Activated CD8-positive, alpha-beta T cell treated with anti-CD3 and anti-CD28 coated beads for 36 hours (primary cell): ENCODE results near the gene TBC1D23. TPM values are rescaled to one million over a fixed set of nuclear protein-coding genes. Genes with fewer than 3 reads are reported as not detected.

Experiments used
- ATAC-seq: fragments of 200-7000 bp; cut with Tn5 transposase; one replicate; pipeline ENCODE4 v1.10.0; 2021; ENCODE audit warnings: mild to moderate bottlenecking, moderate library complexity
- CTCF ChIA-PET: fragments of 350-600 bp; sonication (Branson Sonifier 250); formaldehyde crosslinking; loops from one replicate; lab custom pipeline; 2021; ENCODE audit warnings: antibody characterized with exemption; lab: Charles Lee
- POLR2A ChIA-PET: fragments of 350-600 bp; sonication (Branson Sonifier 250); formaldehyde crosslinking; loops from one replicate; lab custom pipeline; 2021; ENCODE audit warnings: antibody characterized with exemption; lab: Charles Lee
- DNase-seq: peaks from one replicate; pipeline ENCODE4 v3.0.0-alpha.2; 2020
- H3K27ac Mint-ChIP-seq: one replicate; pipeline ENCODE4 v1.8.0; 2021; ENCODE audit warnings: mild to moderate bottlenecking, mixed read lengths
- H3K27me3 Mint-ChIP-seq: one replicate; pipeline ENCODE4 v1.8.0; 2021; ENCODE audit warnings: mixed read lengths
- H3K36me3 Mint-ChIP-seq: one replicate; pipeline ENCODE4 v1.8.0; 2021; ENCODE audit warnings: low read depth, mixed read lengths
- H3K4me1 Mint-ChIP-seq: one replicate; pipeline ENCODE4 v1.8.0; 2021; ENCODE audit warnings: low read depth, mixed read lengths
- H3K4me3 Mint-ChIP-seq: one replicate; pipeline ENCODE4 v1.8.0; 2021; ENCODE audit warnings: mild to moderate bottlenecking, moderate library complexity, mixed read lengths
- H3K9me3 Mint-ChIP-seq: one replicate; pipeline ENCODE4 v1.8.0; 2021; ENCODE audit warnings: mixed read lengths
- CTCF ChIP-seq: fragments of 200-600 bp; IDR thresholded peaks from one replicate; pipeline ENCODE4 v1.8.0; 2022; ENCODE audit warnings: antibody characterized with exemption, mild to moderate bottlenecking
- intact Hi-C: fragments of 100-400 bp; cut with micrococcal nuclease; formaldehyde crosslinking; loops from one replicate; pipeline ENCODE4 v1.10.0; 2022
- total RNA-seq, 2 experiments: library from RNA; stranded (reverse); gene quantifications; one replicate each; pipeline ENCODE4 v1.2.3, GENCODE V29; 2021

TBC1D23 gene
- total RNA-seq, 2 experiments from 2014 or later = 14.4 to 20.5 TPM

- POLR2A ChIA-PET = no interaction called here
- H3K36me3 Mint-ChIP-seq = peaks cover 53% of the 10 kb centered on the region
These were observed 105.6 kb downstream of the TBC1D23 start for GRCh38 chr3:100366424-100366823.

GRCh38 chr3:100368441-100368840, 107.6 kb downstream of the TBC1D23 start:
- Mint-ChIP-seq H3K27ac (no peak overlapping the region), H3K4me1 (no peaks in the 10 kb centered on the region), H3K27me3 (no peaks in the 10 kb centered on the region), H3K36me3 (peaks cover 38% of the 10 kb centered on the region), H3K4me3 (no peak overlapping the region), H3K9me3 (no peaks in the 10 kb centered on the region)
- POLR2A ChIA-PET = no interaction called here
- ATAC-seq = no peak
- intact Hi-C loops = no loop called here
- no peak for DNase-seq
- CTCF ChIA-PET = interaction anchor here (0.9 kb wide), 1 partner anchor 257 kb away, joined by 3 read pairs; no protein-coding TSS in a partner anchor
- no peak for TF ChIP-seq CTCF

More at GRCh38 chr3:100366424-100366823, 105.6 kb downstream of the TBC1D23 start:
- intact Hi-C loops = no loop called here
- Mint-ChIP-seq H3K27ac (no peak overlapping the region), H3K9me3 (no peaks in the 10 kb centered on the region), H3K4me3 (no peak overlapping the region), H3K4me1 (no peaks in the 10 kb centered on the region), H3K27me3 (no peaks in the 10 kb centered on the region)
- CTCF ChIA-PET = no interaction called here
- DNase-seq (no peak), ATAC-seq (no peak)
- no peak for TF ChIP-seq CTCF

GRCh38 chr3:100370756-100371155, 110.0 kb downstream of the TBC1D23 start:
- DNase-seq = no peak
- POLR2A ChIA-PET = no interaction called here
- no peaks in the 10 kb centered on the region for H3K27me3 Mint-ChIP-seq
- no peaks in the 10 kb centered on the region for H3K9me3 Mint-ChIP-seq
- H3K4me1 Mint-ChIP-seq = no peaks in the 10 kb centered on the region
- TF ChIP-seq CTCF = no peak
- ATAC-seq = no peak
- peaks cover 19% of the 10 kb centered on the region for H3K36me3 Mint-ChIP-seq
- H3K4me3 Mint-ChIP-seq = no peak overlapping the region
- H3K27ac Mint-ChIP-seq = no peak overlapping the region
- intact Hi-C loops = no loop called here
- CTCF ChIA-PET = no interaction called here

- TF ChIP-seq CTCF = no peak
- Mint-ChIP-seq H3K36me3 (peaks cover 20% of the 10 kb centered on the region), H3K4me3 (no peak overlapping the region), H3K27ac (no peak overlapping the region), H3K9me3 (no peaks in the 10 kb centered on the region), H3K27me3 (no peaks in the 10 kb centered on the region), H3K4me1 (peaks cover 1% of the 10 kb centered on the region)
- POLR2A ChIA-PET = interaction anchor here (0.5 to 2.1 kb wide), 2 partner anchors 27 to 1108 kb away, joined by 3 to 5 read pairs; partner anchors contain the start of genes LNP1 and TOMM70
- CTCF ChIA-PET = interaction anchor here (0.7 to 2.6 kb wide), 3 partner anchors 9 to 58 kb away, joined by 3 to 9 read pairs (median 3); no protein-coding TSS in a partner anchor
- no peak for DNase-seq
- intact Hi-C loops = no loop called here
- ATAC-seq = no peak
These were observed 113.7 kb downstream of the TBC1D23 start for GRCh38 chr3:100374521-100374920.

Other genes with a start within 250 kb of the TBC1D23 start
- gene FILIP1L, start 146.5 kb upstream of the TBC1D23 start, total RNA-seq = under 1 TPM; 0.11 to 0.13 TPM
- 10 to 100 TPM; 64.2 TPM for gene NIT2, start 73.8 kb downstream of the TBC1D23 start, total RNA-seq
- gene TOMM70, start 140.1 kb downstream of the TBC1D23 start, total RNA-seq = 10 to 100 TPM; 56.2 to 57.8 TPM
- gene LNP1, start 140.5 kb downstream of the TBC1D23 start, total RNA-seq = 1 to 10 TPM; 2.5 TPM
- gene TMEM45A, start 231.6 kb downstream of the TBC1D23 start, total RNA-seq = 1 to 10 TPM; 1.1 to 1.8 TPM